ENCODE measurements around the gene ZNF385B.

- TF ChIP-seq CTCF (IDR thresholded peaks at IDR 0.05) (no peak), EZH2 (IDR thresholded peaks at IDR 0.05; ENCODE audit: borderline replicate concordance, insufficient read depth, low read depth, low read length, poor library complexity, severe bottlenecking) (no peak)
Observed at GRCh38 chr2:179622112-179622511, 239.3 kb downstream of the ZNF385B start.

All from B cell (primary cell).